Stimulated activated CD4-positive, alpha-beta T cell treated with anti-CD3 and anti-CD28 coated beads, TNF-alpha, amount 100 ng/mL, for 4 hours (primary cell): ENCODE measurements around the gene BRSK2.
"Not testable (repeated sequence)": the region's sequence is repeated elsewhere in the genome, so short reads cannot be mapped to it uniquely, and the experiment has no call there.

Source experiments
- DNase-seq, 3 experiments: peaks; one replicate each; pipeline ENCODE4 v3.0.0-alpha.2; 2020; ENCODE audit warnings: low read depth in 3 of 3

The BRSK2 gene

DNA sequence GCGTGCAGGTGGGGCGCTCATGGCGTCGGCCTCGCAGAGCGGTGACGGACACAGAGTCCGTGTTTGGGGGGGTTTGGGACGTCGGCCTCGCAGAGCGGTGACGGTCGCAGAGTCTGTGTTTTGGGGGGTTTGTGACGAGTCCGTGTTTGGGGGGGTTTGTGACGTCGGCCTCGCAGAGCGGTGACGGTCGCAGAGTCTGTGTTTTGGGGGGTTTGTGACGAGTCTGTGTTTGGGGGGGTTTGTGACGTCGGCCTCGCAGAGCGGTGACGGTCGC is 20.1 kb downstream of the BRSK2 start:
- not testable (repeated sequence) for DNase-seq

DNA sequence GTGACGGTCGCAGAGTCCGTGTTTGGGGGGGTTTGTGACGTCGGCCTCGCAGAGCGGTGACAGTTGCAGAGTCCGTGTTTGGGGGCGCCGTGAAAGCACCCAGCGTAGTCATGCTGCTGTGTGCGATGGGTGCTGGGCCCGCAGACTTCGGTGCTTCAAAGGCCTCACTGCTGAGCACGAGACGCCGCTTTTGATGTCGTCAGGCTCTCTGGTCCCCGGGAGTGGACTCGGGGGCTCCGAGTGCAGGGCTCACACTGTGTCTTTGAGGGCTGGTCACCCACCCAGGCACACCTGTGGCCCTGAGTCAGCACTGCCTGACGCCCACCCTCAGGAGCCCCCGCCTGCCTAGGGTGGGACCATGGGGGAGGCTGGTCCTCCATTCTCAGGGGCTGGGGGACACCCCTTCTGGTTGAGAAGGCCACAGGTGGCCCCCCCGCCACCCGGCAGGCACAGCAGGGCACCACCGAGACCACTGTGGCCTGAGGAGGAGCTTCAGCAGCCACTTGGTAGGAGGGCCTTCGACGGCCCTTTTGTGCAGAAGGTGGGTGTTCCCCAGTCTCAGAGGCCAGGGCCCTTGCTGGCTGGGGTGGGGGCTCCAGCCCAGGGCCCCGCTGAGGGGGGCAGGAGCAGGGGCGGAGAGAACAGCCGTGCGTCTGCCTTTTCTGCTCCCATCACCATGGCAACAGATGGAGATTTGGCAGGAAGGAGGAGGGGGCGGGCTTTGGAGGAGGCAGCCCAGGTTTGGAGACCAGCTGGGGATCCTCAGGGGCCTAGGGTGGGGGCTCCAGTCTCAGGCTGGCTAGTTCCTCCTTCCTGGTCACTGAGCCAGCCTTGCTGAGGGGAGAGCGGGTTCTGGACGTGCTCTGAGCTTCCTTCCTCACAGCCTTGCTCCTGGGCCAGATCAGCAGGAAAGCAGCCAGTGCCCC is 20.9 kb downstream of the BRSK2 start:
- no peak for DNase-seq

DNA sequence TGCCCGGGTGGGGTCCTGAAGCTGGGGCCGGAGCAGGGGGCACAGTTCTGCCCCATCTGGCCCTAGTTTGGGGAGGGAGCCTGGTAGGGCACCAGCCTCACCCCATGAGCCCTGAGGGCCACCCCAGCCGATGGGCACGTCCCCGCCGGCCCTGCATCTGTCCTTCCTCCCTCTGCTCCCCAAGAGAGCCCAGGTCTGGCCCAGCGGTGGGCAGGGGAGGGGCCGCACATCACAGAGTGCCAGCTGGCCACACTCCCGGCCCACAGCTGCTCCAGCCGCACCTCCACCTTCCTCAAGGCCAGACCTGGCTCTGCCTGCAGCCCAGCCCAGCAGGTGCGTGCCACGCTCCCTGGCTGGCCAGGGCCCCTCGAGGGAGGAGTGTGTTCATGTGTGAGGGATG is 21.6 kb downstream of the BRSK2 start:
- DNase-seq: no peak

DNA sequence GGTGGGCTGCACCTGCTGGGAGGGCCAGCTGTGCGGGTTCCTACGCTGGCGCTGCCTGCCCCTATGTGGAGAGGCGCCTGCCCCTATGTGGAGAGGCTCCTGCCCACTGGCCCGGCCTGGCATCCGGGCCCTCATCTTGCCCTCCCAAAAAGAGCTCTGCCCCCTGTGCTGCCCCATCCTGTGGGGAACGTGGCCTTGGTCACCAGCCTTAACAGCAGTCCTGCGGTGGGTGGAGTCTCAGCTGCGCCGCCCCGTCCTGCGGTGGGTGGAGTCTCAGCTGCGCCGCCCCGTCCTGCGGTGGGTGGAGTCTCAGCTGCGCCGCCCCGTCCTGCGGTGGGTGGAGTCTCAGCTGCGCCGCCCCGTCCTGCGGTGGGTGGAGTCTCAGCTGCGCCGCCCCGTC is 22.0 kb downstream of the BRSK2 start:
- DNase-seq: not testable (repeated sequence)

DNA sequence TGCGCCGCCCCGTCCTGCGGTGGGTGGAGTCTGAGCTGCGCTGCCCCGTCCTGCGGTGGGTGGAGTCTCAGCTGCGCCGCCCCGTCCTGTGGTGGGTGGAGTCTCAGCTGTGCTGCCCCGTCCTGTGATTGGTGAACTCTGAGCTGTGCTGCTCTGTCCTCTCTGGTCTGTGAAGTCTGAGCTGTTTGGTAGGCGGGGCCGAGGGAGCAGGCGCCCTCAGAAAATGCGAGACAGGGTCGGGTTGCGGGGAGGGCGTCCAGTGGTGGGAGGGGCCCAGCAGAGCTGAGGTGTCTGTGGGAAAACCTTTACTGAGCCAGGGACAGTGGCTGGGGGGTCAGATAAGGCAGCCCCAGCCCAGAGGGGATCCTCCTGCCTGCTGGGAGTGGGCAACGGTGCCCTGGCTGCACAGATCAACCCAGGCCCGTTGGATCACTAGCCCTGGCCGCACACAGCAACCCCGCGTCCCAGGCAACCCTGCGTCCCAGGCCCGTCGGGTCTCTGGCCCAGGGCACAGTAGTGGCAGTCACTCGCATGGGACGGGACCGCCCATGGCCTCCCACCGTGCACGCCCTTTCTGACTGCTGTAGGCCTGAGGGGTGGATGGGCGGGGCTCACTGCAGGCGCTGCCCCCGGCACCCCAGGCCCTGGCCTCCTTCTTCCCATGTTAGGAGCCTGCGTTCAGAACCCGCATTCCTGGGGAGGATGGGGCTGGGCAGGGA is 22.8 kb downstream of the BRSK2 start:
- no peak for DNase-seq

DNA sequence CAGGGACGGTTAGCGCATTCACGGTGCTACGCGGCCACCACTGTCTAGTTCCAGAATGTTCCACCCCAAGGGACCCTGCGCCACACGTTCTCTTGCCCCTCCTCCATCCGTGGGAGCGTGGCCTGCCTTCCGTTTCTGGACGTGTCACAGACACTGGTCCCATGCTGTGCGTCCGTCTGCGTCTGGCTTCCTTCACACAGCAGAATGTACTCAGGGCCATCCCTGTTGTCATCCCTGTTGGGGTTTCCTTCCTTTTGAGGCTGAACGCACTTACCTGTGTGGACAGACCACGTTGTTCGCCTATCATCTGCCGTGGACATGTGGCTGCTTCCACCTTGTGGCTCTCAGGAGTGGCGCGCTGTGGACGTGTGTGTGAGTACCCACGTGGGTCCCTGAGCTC is 24.9 kb downstream of the BRSK2 start:
- no peak for DNase-seq

DNA sequence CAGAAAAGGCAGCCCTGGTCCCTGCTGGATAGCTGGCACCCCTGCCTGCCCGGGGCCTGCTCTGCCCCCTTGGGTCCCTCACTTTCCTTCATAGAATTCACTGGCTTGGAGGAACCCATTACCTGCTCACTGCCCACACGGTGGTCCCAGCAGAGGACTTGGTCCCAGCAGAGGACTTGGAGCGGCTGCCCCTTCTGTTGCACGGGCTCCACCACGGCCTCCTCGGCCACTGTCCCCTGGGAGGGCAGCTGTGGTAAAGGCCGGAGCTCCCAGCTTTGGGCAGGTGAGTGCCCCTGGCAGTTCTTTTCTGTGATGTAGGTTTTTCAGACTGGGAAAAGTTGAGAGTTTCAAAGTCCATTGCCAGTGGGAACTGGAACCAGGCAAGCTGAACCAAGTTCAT is 25.9 kb downstream of the BRSK2 start:
- DNase-seq: no peak

DNA sequence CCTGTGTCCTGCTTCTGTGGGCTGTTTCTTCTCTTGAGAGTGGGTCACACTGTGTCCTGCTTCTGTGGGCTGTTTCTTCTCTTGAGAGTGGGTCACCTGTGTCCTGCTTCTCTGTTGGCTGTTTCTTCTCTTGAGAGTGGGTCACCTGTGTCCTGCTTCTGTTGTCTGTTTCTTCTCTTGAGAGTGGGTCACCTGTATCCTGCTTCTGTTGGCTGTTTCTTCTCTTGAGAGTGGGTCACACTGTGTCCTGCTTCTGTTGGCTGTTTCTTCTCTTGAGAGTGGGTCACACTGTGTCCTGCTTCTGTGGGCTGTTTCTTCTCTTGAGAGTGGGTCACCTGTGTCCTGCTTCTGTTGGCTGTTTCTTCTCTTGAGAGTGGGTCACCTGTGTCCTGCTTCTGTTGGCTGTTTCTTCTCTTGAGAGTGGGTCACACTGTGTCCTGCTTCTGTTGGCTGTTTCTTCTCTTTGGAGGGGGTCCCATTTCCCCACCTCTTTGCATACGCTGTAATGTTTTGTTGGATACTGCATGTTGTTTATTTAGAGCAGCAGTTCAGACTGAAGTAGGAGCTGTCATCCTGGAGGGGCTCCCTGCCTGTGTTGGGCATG is 28.6 kb downstream of the BRSK2 start:
- not testable (repeated sequence) for DNase-seq

DNA sequence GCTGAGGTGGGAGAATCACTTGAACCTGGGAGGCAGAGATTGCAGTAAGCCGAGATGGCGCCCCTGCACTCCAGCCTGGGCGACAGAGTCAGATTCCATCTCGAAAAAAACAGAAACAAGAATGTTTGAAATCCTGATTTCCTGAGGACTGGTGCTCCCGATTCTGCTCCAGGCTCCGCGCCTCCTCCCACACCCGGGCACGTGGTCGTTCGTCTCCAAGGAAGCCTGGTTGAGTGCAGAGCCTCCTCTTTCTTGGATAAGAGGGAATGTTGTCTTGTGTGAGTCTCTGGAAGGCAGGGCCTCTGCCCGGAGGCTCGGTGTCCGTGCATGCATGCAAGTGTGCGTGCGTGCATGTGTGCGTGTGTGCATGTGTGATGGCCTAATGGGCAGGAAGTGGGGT is 30.1 kb downstream of the BRSK2 start:
- DNase-seq: no peak

DNA sequence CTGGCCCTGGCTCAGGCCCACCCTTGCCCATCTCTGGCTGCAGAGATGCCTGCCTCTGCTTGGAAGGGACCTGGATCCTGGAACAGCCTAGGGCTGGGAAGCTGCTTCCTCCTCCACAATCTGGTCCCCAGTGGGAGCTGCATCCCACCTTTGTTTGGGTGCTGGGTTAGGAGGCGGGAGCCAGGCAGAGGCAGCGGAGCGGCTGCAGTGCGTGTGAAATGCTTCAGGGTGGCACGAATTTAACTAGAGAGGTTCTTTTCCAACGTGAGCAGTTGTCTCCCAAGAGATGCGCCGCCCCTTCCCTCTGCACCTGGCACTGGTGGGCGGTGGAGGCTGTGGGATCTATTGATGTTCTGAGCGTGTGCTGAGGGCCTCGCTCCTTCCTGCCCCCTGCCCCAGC is 31.6 kb downstream of the BRSK2 start:
- DNase-seq: no peak

DNA sequence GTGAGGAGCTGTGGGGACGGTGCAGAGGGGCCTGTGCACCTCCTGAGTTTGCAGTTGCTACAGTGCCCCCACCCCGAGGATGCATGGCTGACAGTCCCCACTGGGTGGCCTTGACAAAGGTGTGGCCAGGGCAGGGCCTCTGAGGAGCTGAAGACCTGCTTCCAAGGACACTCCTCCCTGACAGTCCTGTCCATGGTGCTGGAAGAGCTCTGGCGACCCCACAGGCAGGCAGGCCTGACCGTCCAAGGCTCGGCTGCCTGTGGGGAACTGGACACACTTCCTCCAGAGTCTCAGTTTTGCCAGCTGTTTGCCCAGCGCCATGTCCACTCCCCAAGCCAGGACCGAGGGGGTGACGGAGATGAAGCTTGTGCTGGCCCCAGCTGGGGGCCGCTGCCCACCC is 32.7 kb downstream of the BRSK2 start:
- DNase-seq: no peak

DNA sequence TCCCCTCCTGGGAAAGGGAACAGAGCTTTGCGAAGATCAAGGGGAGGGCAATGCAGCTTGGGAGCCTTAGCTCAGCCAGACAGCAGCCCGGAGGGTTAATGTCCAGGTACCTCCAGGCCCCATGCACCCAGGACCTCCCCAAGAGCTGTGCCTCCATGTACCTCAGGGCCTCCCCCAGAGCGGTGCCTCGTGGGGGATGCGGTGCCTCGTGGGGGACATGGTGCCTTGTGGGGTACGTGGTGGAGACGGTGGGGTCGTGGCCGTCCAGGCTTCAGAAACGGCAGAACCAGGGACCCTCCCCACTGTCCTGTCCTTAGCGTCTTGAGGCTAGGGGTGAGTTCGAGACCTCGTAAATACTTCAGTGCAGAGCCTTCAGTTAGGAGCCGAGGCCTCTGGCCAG is 33.2 kb downstream of the BRSK2 start:
- no peak for DNase-seq

DNA sequence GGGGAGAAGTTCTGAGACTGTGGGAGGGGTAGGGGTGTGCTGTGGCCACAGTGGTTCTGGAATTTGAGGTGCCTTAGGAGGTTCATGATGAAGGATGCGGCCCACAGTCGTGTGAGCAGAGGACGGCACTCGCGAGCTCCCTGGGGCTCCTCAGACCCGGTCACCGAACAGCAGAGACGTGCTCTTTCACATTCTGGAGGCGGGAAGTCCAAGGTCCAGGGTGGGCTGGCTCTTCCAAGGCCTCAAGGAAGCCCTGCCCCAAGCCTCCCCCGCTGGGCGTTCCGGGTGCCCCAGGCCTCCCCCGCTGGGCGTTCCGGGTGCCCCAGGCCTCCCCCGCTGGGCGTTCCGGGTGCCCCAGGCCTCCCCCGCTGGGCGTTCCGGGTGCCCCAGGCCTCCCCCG is 33.7 kb downstream of the BRSK2 start:
- not testable (repeated sequence) for DNase-seq

DNA sequence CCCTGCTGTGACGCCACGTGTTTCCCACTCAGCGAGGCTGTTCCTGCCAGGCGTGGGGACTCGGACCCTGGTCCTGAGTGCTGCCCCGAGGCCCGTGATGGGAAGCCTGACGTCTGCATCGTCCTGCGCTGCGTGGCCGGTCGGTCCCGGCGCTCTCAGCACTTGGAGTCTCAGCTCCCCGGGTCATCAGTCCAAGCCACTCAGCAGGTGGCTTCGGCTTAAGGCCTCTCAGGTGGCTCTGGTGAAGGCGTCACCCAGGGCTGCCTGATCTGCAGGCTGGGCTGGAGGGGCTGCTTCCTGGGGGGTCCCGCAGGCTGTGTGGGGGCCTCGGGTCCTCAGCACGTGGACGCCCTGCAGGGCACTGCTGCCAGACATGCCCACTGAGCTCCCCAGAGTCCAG is 35.3 kb downstream of the BRSK2 start:
- DNase-seq: no peak

DNA sequence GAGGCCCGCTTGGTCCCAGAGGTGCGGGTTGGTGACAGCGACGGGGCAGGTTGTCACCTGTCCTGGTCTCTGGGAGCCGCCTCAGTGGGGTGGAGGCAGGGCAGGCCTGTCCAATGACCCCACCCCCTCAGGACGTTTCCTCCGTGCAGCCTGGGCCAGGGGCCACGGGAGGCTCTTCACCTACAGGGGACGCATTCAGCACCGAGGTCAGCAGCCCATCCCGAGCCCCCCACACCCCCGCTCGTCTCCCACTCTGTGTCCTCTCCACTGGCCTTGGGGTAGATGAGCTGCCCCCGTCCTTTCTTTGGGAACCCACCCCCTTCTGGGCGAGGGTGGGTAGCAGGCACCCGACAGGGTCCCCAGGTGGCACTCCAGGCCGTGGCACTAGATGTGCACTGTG is 35.7 kb downstream of the BRSK2 start:
- DNase-seq: no peak

DNA sequence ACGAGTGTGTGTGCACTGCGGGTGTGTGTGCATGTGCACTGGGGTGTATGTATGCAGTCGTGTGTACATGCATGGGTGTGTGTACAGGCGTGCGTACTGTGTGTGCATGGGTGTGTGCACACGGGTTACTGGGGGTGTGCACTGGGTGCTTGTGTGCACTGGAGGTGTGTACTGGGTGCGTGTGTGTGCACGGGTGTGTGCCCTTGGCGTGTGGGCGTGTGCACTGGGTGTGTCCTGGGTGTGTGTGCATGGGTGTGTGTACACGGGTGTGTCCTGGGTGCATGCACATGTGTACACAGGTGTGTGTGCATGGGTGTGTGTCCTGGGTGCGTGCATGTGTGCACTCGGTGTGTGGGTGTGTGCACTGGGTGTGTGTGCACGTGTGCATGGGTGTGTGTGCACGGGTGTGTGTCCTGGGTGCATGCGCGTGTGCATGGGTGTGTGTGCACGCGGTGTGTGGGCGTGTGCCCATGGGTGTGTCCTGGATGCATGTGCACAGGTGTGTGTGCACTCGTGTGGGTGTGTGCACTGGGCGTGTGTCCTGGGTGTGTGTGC is 39.1 kb downstream of the BRSK2 start:
- DNase-seq: no peak

DNA sequence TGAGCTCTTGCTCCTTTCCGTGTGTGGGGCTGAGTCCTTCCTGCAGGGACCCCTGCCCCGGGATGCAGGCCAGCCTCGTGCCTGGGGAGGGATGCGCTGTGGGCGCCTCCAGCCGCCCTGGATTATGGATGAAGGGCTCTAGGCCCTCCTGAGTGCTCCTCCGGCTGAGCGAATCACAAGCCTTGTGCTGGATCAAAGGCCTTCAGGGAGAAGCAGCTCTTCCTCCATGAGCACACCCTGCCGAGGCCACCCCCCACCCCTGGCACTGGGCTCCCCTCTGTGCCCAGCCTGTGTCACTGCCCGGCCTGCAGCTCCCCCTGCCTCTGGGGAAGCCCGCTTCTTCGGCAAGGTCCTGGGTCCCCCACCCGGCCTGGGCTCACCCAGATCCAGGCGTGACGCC is 43.8 kb downstream of the BRSK2 start:
- DNase-seq: no peak

DNA sequence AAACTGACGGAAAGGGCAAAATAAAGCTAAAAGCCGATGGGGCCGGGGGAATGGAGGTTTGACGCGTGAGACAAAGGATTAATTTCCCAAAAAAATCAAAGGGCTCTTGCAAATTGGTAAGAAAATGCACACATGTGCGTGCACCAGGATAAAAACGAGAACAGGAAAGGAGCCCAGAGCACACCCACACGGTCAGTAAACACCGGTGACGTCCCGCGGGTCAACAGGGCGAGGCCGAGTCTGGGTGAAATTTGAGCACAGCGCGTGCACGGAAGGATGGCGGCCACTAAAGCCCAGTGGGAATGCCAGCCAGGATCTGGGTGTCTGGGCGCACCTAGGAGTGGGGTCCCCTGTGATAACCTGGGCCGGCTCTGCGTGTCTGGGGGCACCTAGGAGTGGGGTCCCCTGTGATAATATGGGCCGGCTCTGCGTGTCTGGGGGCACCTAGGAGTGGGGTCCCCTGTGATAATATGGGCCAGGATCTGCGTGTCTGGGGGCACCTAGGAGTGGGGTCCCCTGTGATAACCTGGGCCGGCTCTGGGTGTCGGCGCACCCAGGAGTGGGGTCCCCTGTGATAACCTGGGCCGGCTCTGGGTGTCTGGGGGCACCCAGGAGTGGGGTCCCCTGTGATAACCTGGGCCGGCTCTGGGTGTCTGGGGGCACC is 44.4 kb downstream of the BRSK2 start:
- no peak for DNase-seq

DNA sequence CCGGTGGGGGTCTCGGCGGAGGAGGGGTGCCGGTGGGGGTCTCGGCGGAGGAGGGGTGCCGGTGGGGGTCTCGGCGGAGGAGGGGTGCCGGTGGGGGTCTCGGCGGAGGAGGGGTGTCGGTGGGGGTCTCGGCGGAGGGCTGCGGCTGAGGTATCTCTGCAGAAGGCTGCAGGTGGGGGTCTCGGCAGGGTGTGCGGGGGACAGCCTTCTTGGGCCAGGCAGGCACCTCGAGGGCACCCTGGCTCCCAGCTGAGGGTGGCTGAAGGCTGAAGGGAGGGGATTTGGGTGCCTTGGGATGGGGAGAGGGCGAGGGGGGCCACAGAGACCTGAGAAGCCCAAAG is 45.7 kb downstream of the BRSK2 start:
- DNase-seq: not testable (repeated sequence)

DNA sequence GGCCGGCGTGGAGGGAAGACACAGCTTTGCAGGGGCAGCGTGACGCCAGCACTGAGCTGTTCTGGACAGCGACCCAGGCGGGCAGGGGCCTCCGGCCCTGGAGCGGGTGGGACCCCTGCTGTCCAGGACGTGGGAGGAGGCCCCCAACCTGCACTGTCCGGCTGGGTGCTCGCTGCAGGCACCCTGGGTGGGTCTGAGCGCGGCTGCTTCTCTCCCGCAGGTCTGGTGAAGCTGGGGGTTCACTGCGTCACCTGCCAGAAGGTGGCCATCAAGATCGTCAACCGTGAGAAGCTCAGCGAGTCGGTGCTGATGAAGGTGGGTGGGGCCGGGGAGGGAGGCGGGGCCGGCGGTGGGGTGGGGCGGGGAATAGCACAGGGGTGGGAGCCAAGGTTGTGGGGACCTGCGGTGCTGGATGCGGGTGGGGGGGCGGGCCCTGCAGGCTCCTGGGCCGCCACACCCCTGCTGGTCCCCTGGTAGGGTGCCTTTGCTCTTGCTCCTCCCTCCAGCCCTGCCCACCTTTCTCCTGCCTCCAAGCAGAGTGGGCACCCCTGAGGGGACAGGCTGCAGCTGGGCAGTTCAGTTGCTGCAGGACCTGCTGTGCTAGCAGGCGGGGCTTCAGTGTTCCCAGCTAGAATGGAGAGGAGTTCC is 46.2 kb downstream of the BRSK2 start:
- no peak for DNase-seq

DNA sequence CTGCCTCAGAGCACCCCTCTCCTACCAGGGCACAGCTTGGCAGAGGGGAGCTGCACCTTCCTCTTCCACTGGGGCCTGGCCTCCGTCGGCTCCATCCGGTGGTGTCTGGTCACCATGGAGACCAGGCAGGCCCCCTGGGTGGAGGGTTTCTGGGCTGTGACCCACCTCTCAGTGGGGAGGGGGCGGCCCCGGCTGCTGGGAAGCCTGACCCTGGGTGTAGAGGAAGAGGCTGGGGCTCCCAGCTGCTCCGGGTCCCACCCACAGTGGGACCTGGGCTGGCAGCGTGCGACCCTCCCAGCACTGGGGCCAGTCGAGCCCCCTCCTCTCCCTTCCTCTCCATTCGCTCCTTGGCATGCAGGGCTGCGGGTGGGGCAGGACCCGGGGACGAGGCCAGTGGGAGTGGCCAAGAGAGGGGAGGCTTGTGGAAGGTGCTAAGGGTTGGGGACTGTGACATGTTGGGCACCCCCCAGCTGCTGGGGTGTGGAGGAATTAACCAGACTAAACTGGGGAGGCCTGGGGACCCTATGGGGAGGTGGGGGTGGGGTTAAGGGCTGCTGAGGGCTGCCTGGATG is 46.8 kb downstream of the BRSK2 start:
- no peak for DNase-seq
